NCI-H2029 (cell line): Measurements from ENCODE around the gene PGLYRP3.

Experiments
- DNase-seq: peaks from one replicate; lab custom pipeline; 2025; lab: John Stamatoyannopoulos, UW

Gene PGLYRP3

GRCh38 chr1:153312570-153313186 lies at the start of gene PGLYRP3:
PGLYRP3 (minus strand) TSS chr1:153312952; CDS start chr1:153310665, 2,287 bp downstream.
- peak; percentile 15 for DNase-seq

- no peak for DNase-seq
Observed at GRCh38 chr1:153362187-153362775, 49.5 kb upstream of the PGLYRP3 start.

- no peak for DNase-seq
Observed at GRCh38 chr1:153361480-153362109, 48.8 kb upstream of the PGLYRP3 start.

- DNase-seq = no peak
Observed at GRCh38 chr1:153360592-153361479, 48.1 kb upstream of the PGLYRP3 start.

GRCh38 chr1:153360190-153360589 lies 47.4 kb upstream of the PGLYRP3 start:
- DNase-seq = no peak

- no peak for DNase-seq
Observed at GRCh38 chr1:153359241-153359640, 46.5 kb upstream of the PGLYRP3 start.

- no peak for DNase-seq
Observed at GRCh38 chr1:153358691-153358975, 45.9 kb upstream of the PGLYRP3 start.

- DNase-seq = no peak
Observed at GRCh38 chr1:153357853-153358690, 45.3 kb upstream of the PGLYRP3 start, which contains the start of gene S100A9. S100A9 (plus strand) TSS chr1:153357854; CDS start chr1:153358284, 430 bp downstream.

GRCh38 chr1:153357076-153357852 lies 44.5 kb upstream of the PGLYRP3 start:
- DNase-seq = no peak

GRCh38 chr1:153356392-153357075 lies 43.8 kb upstream of the PGLYRP3 start:
- DNase-seq = no peak

GRCh38 chr1:153355445-153356071 lies 42.8 kb upstream of the PGLYRP3 start:
- peak; percentile 58 for DNase-seq

GRCh38 chr1:153354515-153355193 lies 41.9 kb upstream of the PGLYRP3 start:
- DNase-seq = no peak

- no peak for DNase-seq
Observed at GRCh38 chr1:153353226-153353947, 40.6 kb upstream of the PGLYRP3 start.

- peak; percentile 75 for DNase-seq
Observed at GRCh38 chr1:153352523-153352922, 39.8 kb upstream of the PGLYRP3 start.

- DNase-seq = no peak
Observed at GRCh38 chr1:153350321-153350957, 37.7 kb upstream of the PGLYRP3 start.

- no peak for DNase-seq
Observed at GRCh38 chr1:153349363-153350320, 36.9 kb upstream of the PGLYRP3 start.
